ENCODE data around the gene DES. TPM values are rescaled to one million over a fixed set of nuclear protein-coding genes. Genes with fewer than 3 reads are reported as not detected.
"Not testable (repeated sequence)": the region's sequence is repeated elsewhere in the genome, so short reads cannot be mapped to it uniquely, and the experiment has no call there.

Gene DES
- total RNA-seq, 1 donor: 3.3 TPM

DNA sequence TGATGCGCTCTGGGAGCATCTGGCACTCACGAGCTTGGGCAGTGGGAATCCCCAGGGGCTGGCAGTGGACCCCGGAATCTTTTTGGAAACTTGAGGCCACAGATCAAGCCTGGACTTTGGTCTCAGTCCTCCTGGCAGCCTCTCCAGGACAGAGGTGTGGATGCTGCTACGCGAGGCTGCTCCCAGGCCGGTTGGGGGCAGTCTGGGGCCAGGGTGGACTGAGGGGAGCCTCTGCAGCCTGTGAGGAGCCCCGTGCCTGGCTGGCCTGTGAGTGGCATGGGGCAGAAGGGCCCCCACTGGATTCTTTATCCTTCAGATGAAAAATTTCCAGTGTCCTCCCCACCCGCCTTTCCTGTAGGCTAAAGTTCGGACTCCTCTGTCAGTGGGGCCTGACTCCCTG is 12.7 kb upstream of the DES start:
- no peak for DNase-seq (ENCODE audit: low read depth)
- no peak overlapping the region for H3K4me3 ChIP-seq (ENCODE audit: low read depth, low read length)
- TF ChIP-seq, protein P1, sequence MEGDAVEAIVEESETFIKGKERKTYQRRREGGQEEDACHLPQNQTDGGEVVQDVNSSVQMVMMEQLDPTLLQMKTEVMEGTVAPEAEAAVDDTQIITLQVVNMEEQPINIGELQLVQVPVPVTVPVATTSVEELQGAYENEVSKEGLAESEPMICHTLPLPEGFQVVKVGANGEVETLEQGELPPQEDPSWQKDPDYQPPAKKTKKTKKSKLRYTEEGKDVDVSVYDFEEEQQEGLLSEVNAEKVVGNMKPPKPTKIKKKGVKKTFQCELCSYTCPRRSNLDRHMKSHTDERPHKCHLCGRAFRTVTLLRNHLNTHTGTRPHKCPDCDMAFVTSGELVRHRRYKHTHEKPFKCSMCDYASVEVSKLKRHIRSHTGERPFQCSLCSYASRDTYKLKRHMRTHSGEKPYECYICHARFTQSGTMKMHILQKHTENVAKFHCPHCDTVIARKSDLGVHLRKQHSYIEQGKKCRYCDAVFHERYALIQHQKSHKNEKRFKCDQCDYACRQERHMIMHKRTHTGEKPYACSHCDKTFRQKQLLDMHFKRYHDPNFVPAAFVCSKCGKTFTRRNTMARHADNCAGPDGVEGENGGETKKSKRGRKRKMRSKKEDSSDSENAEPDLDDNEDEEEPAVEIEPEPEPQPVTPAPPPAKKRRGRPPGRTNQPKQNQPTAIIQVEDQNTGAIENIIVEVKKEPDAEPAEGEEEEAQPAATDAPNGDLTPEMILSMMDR (IDR thresholded peaks at IDR 0.05; ENCODE audit: insufficient read depth, low read length): no peak

DNA sequence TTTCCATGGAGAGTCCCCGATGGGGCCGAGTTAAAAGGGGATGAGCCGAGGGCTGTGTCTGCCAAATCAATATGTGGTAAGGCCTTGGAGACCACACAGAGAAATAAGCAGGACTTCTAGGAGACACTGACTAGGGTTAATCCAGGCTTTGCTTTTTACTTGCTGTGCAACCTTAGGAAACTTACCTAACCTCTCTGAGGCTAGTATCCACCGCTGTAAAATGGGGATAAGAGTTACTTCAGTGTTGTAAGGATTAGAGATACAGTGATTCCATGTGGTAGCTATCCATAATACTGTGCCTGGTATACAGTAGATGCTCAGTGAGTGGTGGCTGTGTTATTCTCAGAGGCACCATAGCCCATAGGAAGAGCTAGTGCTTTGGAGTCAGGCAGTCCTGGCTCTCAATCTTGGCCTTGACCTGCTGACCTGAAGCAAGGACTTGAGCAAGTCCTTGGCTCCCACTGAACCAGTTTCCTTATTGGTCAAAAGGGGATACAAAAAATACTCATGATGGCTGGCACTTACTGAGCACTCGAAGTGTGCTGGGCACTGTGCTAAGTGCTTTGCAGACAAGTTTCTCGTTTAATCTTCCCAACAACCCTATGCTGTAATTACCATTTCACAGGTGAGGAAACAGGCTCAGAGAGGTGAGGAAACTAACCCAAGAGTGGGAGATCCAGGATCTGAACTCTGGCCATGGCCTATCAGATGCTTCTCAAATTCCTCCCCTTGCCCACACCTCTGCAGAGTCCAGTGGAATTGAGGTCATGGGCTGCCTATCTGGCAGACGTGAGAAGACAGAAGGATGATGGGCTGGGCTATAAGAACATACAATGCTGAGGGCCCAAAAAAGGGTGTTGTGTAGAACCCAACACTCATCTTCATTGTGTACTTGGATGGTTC is 12.0 kb upstream of the DES start:
- DNase-seq (ENCODE audit: low read depth): peak; percentile 8
- TF ChIP-seq, protein P1 (IDR thresholded peaks at IDR 0.05; ENCODE audit: insufficient read depth, low read length): no peak
- no peak overlapping the region for H3K4me3 ChIP-seq (ENCODE audit: low read depth, low read length)

DNA sequence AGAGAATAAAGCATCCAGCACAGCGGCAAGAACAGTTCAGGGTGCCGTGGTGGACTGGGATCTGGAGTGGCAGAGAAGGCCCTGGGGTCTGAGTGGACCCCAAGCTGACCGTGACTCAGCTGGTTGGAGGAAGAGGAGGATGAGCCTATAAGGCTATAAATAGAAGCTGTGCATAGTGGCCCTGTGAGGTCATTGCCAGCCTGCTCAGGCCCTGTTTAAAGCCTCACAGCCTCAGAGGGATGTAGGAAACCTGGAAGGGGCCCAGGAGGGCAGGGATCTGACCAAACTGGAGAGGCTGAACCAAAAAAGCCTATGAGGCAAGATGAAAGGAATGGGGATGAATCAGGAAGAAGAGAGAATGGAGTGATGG is 11.3 kb upstream of the DES start:
- no peak overlapping the region for H3K4me3 ChIP-seq (ENCODE audit: low read depth, low read length)
- DNase-seq (ENCODE audit: low read depth): peak; percentile 95
- TF ChIP-seq, protein P1 (IDR thresholded peaks at IDR 0.05; ENCODE audit: insufficient read depth, low read length): no peak

DNA sequence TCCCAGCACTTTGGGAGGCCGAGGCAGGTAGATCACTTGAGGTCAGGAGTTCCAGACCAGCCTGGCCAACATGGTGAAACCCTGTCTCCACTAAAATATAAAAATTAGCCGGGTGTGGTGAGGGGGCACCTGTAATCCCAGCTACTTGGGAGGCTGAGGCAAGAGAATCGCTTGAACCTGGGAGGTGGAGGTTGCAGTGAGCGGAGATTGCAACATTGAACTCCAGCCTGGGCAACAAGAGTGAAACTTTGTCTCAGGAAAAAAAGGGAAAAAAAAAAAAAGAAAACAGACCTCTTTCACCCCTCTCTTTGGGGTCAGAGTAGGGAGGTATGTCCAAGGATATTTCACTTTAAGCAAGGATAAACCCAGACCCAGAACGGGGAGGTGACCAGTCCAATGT is 10.8 kb upstream of the DES start:
- not testable (repeated sequence) for H3K4me3 ChIP-seq (ENCODE audit: low read depth, low read length); DNase-seq (ENCODE audit: low read depth)

DNA sequence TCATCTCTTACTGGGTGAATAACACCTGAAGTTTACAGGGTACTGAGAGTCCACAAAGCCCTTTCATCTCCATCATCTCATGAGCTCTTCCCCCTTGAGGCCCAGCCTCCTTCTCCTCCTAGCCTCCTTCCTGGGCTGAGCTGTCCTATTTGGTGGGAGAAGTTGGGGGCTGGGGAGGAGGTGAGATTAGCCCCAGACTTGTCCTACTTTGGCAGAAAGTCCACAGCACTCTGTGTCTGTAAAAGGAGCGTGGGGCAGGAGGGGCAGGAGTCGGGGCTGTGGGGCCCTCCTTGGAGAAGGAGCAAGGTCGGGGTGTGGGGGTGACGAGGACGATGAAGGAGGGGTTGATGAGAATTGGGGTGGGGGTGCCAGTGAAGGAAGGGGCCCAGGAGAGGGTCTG is 10.0 kb upstream of the DES start:
- TF ChIP-seq, protein P1 (IDR thresholded peaks at IDR 0.05; ENCODE audit: insufficient read depth, low read length): no peak
- H3K4me3 ChIP-seq (ENCODE audit: low read depth, low read length): no peak overlapping the region
- no peak for DNase-seq (ENCODE audit: low read depth)

DNA sequence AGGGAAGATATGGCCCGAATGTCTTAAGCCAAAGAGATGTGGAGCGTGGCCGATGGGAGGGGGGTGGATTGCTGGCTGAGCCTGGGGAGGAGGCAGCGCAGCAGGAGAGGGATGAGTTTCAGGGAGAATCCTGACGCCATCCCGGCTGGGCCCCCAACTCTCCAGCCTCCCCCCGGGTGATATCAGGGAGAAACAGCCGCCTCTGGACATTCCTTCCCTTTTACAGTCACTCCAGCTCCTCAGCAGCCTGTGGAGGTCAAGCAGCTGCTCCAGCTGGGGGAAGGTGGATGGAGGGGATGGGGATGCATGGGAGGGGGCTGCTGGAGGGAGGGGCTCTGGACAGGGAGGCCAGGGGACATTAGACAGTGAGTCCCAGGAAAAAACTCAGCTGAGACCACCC is 9.5 kb upstream of the DES start:
- TF ChIP-seq, protein P1 (IDR thresholded peaks at IDR 0.05; ENCODE audit: insufficient read depth, low read length): no peak

DNA sequence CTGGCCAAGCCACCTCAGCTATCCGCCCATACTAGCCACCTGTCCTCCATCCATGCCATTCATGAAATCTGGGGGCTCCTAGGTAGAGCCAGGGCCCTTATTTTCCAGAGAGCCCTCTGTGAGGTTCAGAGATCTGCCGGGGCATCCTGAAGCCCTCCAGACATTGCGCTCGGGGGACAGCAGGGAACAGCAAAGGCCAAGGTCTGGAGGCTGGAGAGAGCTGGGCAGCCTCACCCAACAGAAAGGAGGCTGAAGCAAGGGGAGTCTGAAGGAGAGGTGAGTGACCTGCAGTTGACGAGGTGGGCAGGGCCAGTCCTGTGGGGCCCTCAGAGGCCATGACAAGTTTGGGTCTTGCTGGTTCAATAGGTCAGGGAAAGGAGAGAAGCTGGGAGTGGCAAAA is 8.6 kb upstream of the DES start:
- TF ChIP-seq, protein P1 (IDR thresholded peaks at IDR 0.05; ENCODE audit: insufficient read depth, low read length): no peak
- no peak overlapping the region for H3K4me3 ChIP-seq (ENCODE audit: low read depth, low read length)
- no peak for DNase-seq (ENCODE audit: low read depth)

More for the DNA sequence above, 9.5 kb upstream of the DES start:
- H3K4me3 ChIP-seq (ENCODE audit: low read depth, low read length): no peak overlapping the region
- no peak for DNase-seq (ENCODE audit: low read depth)
